Hepatocyte (in vitro differentiated cells): ENCODE data around the gene FSIP1. TPM values are rescaled to one million over a fixed set of nuclear protein-coding genes. Genes with fewer than 3 reads are reported as not detected.

Experiments used
- DNase-seq: peaks from one replicate; pipeline ENCODE4 v3.0.0-alpha.2; 2016; ENCODE audit warnings: low spot score
- H2AFZ ChIP-seq: fragments of 200-600 bp; sonication (generic); 2 replicates; pipeline ENCODE4 v1.6.0; 2016; ENCODE audit warnings: antibody characterized with exemption, mild to moderate bottlenecking
- H3K27ac ChIP-seq: fragments of 200-600 bp; sonication (generic); 2 replicates; pipeline ENCODE4 v1.5.1; 2016; ENCODE audit warnings: mild to moderate bottlenecking
- H3K27me3 ChIP-seq: fragments of 200-600 bp; sonication (generic); 2 replicates; pipeline ENCODE4 v1.6.1; 2016
- H3K36me3 ChIP-seq: fragments of 200-600 bp; sonication (generic); replicated peaks from 2 replicates; pipeline ENCODE4 v1.5.1; 2016; ENCODE audit warnings: low read depth; ENCODE audit not compliant: insufficient read depth
- H3K4me1 ChIP-seq: fragments of 200-600 bp; sonication (generic); 2 replicates; pipeline ENCODE4 v1.5.1; 2016; ENCODE audit warnings: mild to moderate bottlenecking, moderate library complexity; ENCODE audit not compliant: insufficient read depth
- H3K4me2 ChIP-seq: fragments of 200-600 bp; sonication (generic); 2 replicates; pipeline ENCODE4 v1.6.0; 2016
- H3K4me3 ChIP-seq: fragments of 200-600 bp; sonication (generic); 2 replicates; pipeline ENCODE4 v1.5.1; 2016; ENCODE audit warnings: mild to moderate bottlenecking
- H3K79me2 ChIP-seq: fragments of 200-600 bp; sonication (generic); 2 replicates; pipeline ENCODE4 v1.6.0; 2017; ENCODE audit warnings: mild to moderate bottlenecking
- H3K9me2 ChIP-seq: fragments of 200-600 bp; sonication (generic); replicated peaks from 2 replicates; pipeline ENCODE4 v1.6.0; 2017; ENCODE audit warnings: mild to moderate bottlenecking; ENCODE audit not compliant: insufficient read depth
- H3K9me3 ChIP-seq: fragments of 200-600 bp; sonication (generic); 2 replicates; pipeline ENCODE4 v1.5.1; 2016; ENCODE audit warnings: low read depth, mild to moderate bottlenecking
- H4K20me1 ChIP-seq: fragments of 200-600 bp; sonication (generic); 2 replicates; pipeline ENCODE4 v1.6.0; 2016; ENCODE audit warnings: mild to moderate bottlenecking; ENCODE audit not compliant: insufficient read depth, poor library complexity, severe bottlenecking
- CTCF ChIP-seq: fragments of 200-600 bp; sonication (generic); IDR thresholded peaks from 2 replicates; pipeline ENCODE4 v1.5.1; 2016; ENCODE audit warnings: antibody characterized with exemption, mild to moderate bottlenecking; ENCODE audit not compliant: poor library complexity
- EZH2 ChIP-seq: fragments of 200-600 bp; sonication (generic); IDR thresholded peaks from 2 replicates; pipeline ENCODE4 v1.6.1; 2016; ENCODE audit warnings: antibody characterized with exemption, mild to moderate bottlenecking, borderline replicate concordance
- EZH2phosphoT487 ChIP-seq: fragments of 200-600 bp; sonication (generic); IDR thresholded peaks from one replicate; pipeline ENCODE4 v1.6.1; 2018; ENCODE audit warnings: antibody characterized with exemption, mild to moderate bottlenecking, low read depth, moderate library complexity; ENCODE audit not compliant: unreplicated experiment, severe bottlenecking
- WGBS: methylation state at CpG from one replicate; pipeline ENCODE4 v1.1.6; 2016; ENCODE audit warnings: low lambda C conversion rate; ENCODE audit errors: missing lambda C conversion rate; 5-methylcytosine and 5-hydroxymethylcytosine counted together
- polyA plus RNA-seq: library from polyadenylated mRNA; unstranded; fragments of >200 nt; fragmentation: Nextera tagmentation; extraction: Ambion mirVana; gene quantifications from 2 replicates; pipeline ENCODE4 v1.2.1, GENCODE V29; 2016
- total RNA-seq: library from RNA; depleted of rRNA; stranded (reverse); fragments of >200 nt; gene quantifications from 2 replicates; pipeline ENCODE4 v1.2.3, GENCODE V29; 2014

The FSIP1 gene
- total and polyA plus RNA-seq, 2 experiments from 2014 or later: 0.60 to 0.79 TPM

GRCh38 chr15:39826975-39827374, 44.3 kb upstream of the FSIP1 start:
- no peaks in the 10 kb centered on the region for H3K4me1 ChIP-seq
- H3K4me2 ChIP-seq: no peak overlapping the region
- no peaks in the 10 kb centered on the region for H3K9me3 ChIP-seq
- no peaks in the 10 kb centered on the region for H3K9me2 ChIP-seq
- no peaks in the 10 kb centered on the region for H3K27me3 ChIP-seq
- no peaks in the 10 kb centered on the region for H3K79me2 ChIP-seq
- TF ChIP-seq CTCF: no peak
- no peak for TF ChIP-seq EZH2
- no peak for TF ChIP-seq EZH2phosphoT487
- H3K36me3 ChIP-seq: no peaks in the 10 kb centered on the region
- H3K27ac ChIP-seq: no peak overlapping the region
- DNase-seq: no peak
- H4K20me1 ChIP-seq: no peaks in the 10 kb centered on the region
- WGBS: 97% methylated on average over 2 of the region's 2 CpGs
- no peak overlapping the region for H2AFZ ChIP-seq
- no peak overlapping the region for H3K4me3 ChIP-seq

GRCh38 chr15:39823634-39824033, 41.0 kb upstream of the FSIP1 start:
- no peaks in the 10 kb centered on the region for H3K4me1 ChIP-seq
- H3K9me2 ChIP-seq: no peaks in the 10 kb centered on the region
- H2AFZ ChIP-seq: no peak overlapping the region
- no peaks in the 10 kb centered on the region for H4K20me1 ChIP-seq
- H3K9me3 ChIP-seq: no peaks in the 10 kb centered on the region
- H3K36me3 ChIP-seq: no peaks in the 10 kb centered on the region
- no peaks in the 10 kb centered on the region for H3K79me2 ChIP-seq
- no peak overlapping the region for H3K4me3 ChIP-seq
- DNase-seq: no peak
- no peaks in the 10 kb centered on the region for H3K27me3 ChIP-seq
- no peak overlapping the region for H3K4me2 ChIP-seq
- no peak overlapping the region for H3K27ac ChIP-seq
- TF ChIP-seq EZH2 (no peak), CTCF (no peak), EZH2phosphoT487 (no peak)
- WGBS: 92% methylated on average over 2 of the region's 2 CpGs

GRCh38 chr15:39820050-39820602, 37.5 kb upstream of the FSIP1 start:
- TF ChIP-seq EZH2: no peak
- no peak for TF ChIP-seq EZH2phosphoT487
- TF ChIP-seq CTCF: no peak
- H3K9me3 ChIP-seq: no peaks in the 10 kb centered on the region
- 61% methylated on average over 3 of the region's 3 CpGs for WGBS
- no peaks in the 10 kb centered on the region for H3K27me3 ChIP-seq
- no peak overlapping the region for H3K4me2 ChIP-seq
- H4K20me1 ChIP-seq: no peaks in the 10 kb centered on the region
- no peak for DNase-seq
- no peak overlapping the region for H3K4me3 ChIP-seq
- H3K27ac ChIP-seq: no peak overlapping the region
- H3K36me3 ChIP-seq: no peaks in the 10 kb centered on the region
- H3K4me1 ChIP-seq: no peaks in the 10 kb centered on the region
- no peak overlapping the region for H2AFZ ChIP-seq
- H3K9me2 ChIP-seq: no peaks in the 10 kb centered on the region
- H3K79me2 ChIP-seq: no peaks in the 10 kb centered on the region

GRCh38 chr15:39819533-39819932, 36.9 kb upstream of the FSIP1 start:
- 93% methylated on average over 3 of the region's 3 CpGs for WGBS
- Histone ChIP-seq H3K4me2 (no peak overlapping the region), H3K9me3 (no peaks in the 10 kb centered on the region), H3K4me1 (no peaks in the 10 kb centered on the region), H3K27ac (no peak overlapping the region), H3K4me3 (no peak overlapping the region), H3K9me2 (no peaks in the 10 kb centered on the region), H3K36me3 (no peaks in the 10 kb centered on the region), H3K27me3 (no peaks in the 10 kb centered on the region), H3K79me2 (no peaks in the 10 kb centered on the region), H4K20me1 (no peaks in the 10 kb centered on the region), H2AFZ (no peak overlapping the region)
- TF ChIP-seq EZH2phosphoT487 (no peak), CTCF (no peak), EZH2 (no peak)
- DNase-seq: no peak
